Ectodermal cell (in vitro differentiated cells): ENCODE data around the gene NPHP4.

Source experiments
- H3K27ac ChIP-seq: 2 replicates; pipeline ENCODE4 v1.7.0; 2013; ENCODE audit warnings: mild to moderate bottlenecking, low read depth, low read length; ENCODE audit not compliant: insufficient read depth, poor library complexity, severe bottlenecking
- H3K27me3 ChIP-seq: 2 replicates; pipeline ENCODE4 v1.7.0; 2013; ENCODE audit warnings: mild to moderate bottlenecking, low read length; ENCODE audit not compliant: insufficient read depth, control insufficient read depth, poor library complexity, severe bottlenecking
- H3K36me3 ChIP-seq: one replicate; pipeline ENCODE4 v1.7.0; 2013; ENCODE audit warnings: low read length; ENCODE audit not compliant: control insufficient read depth, insufficient read depth
- H3K4me1 ChIP-seq: one replicate; pipeline ENCODE4 v1.7.0; 2013; ENCODE audit warnings: low read length; ENCODE audit not compliant: control insufficient read depth, insufficient read depth
- H3K4me3 ChIP-seq: 2 replicates; pipeline ENCODE4 v1.7.0; 2013; ENCODE audit warnings: low read depth, low read length, control low read depth; ENCODE audit not compliant: insufficient read depth
- H3K9me3 ChIP-seq: 2 replicates; pipeline ENCODE4 v1.7.0; 2013; ENCODE audit warnings: mild to moderate bottlenecking, low read length, moderate library complexity; ENCODE audit not compliant: control insufficient read depth
- WGBS, 2 experiments: methylation state at CpG; one replicate each; pipeline ENCODE4 v1.1.7; 2013; ENCODE audit warnings: missing lambda C conversion rate in 2 of 2; 5-methylcytosine and 5-hydroxymethylcytosine counted together

Gene NPHP4

GRCh38 chr1:5950201-5950895 lies 41.9 kb downstream of the NPHP4 start:
- WGBS, 2 experiments: 91 to 95% methylated on average over 7 of the region's 7 CpGs
- Histone ChIP-seq H3K36me3 (peaks cover 18% of the 10 kb centered on the region), H3K27ac (no peak overlapping the region)

GRCh38 chr1:5949761-5950100 lies 42.5 kb downstream of the NPHP4 start:
- WGBS, 2 experiments: 80 to 87% methylated on average over 4 of the region's 4 CpGs

More at GRCh38 chr1:5950201-5950895, 41.9 kb downstream of the NPHP4 start:
- Histone ChIP-seq H3K9me3 (no peaks in the 10 kb centered on the region), H3K4me3 (no peak overlapping the region), H3K27me3 (no peaks in the 10 kb centered on the region), H3K4me1 (no peaks in the 10 kb centered on the region)

GRCh38 chr1:5949085-5949760 lies 43.0 kb downstream of the NPHP4 start:
- Histone ChIP-seq H3K4me1 (no peaks in the 10 kb centered on the region), H3K4me3 (no peak overlapping the region), H3K27me3 (no peaks in the 10 kb centered on the region), H3K9me3 (no peaks in the 10 kb centered on the region), H3K27ac (no peak overlapping the region), H3K36me3 (peaks cover 18% of the 10 kb centered on the region)
- 91% methylated on average over 13 of the region's 13 CpGs for WGBS, 2 experiments

More at GRCh38 chr1:5949761-5950100, 42.5 kb downstream of the NPHP4 start:
- Histone ChIP-seq H3K4me3 (no peak overlapping the region), H3K9me3 (no peaks in the 10 kb centered on the region), H3K27me3 (no peaks in the 10 kb centered on the region), H3K36me3 (peaks cover 18% of the 10 kb centered on the region), H3K27ac (no peak overlapping the region), H3K4me1 (no peaks in the 10 kb centered on the region)

GRCh38 chr1:5948681-5949005 lies 43.6 kb downstream of the NPHP4 start:
- H3K27ac ChIP-seq: no peak overlapping the region

GRCh38 chr1:5947978-5948680 lies 44.1 kb downstream of the NPHP4 start:
- 92 to 93% methylated on average over 20 of the region's 20 CpGs for WGBS, 2 experiments
- Histone ChIP-seq H3K9me3 (no peaks in the 10 kb centered on the region), H3K4me1 (no peaks in the 10 kb centered on the region), H3K4me3 (no peak overlapping the region), H3K27ac (no peak overlapping the region), H3K36me3 (peaks cover 18% of the 10 kb centered on the region), H3K27me3 (no peaks in the 10 kb centered on the region)

More at GRCh38 chr1:5948681-5949005, 43.6 kb downstream of the NPHP4 start:
- H3K4me3 ChIP-seq: no peak overlapping the region
- peaks cover 18% of the 10 kb centered on the region for H3K36me3 ChIP-seq
- no peaks in the 10 kb centered on the region for H3K27me3 ChIP-seq
- no peaks in the 10 kb centered on the region for H3K4me1 ChIP-seq
- no peaks in the 10 kb centered on the region for H3K9me3 ChIP-seq
- WGBS, 2 experiments: 80 to 85% methylated on average over 4 of the region's 4 CpGs

GRCh38 chr1:5947071-5947821 lies 45.0 kb downstream of the NPHP4 start:
- peaks cover 18% of the 10 kb centered on the region for H3K36me3 ChIP-seq

GRCh38 chr1:5945445-5945844 lies 46.8 kb downstream of the NPHP4 start:
- no peaks in the 10 kb centered on the region for H3K4me1 ChIP-seq
- H3K9me3 ChIP-seq: no peaks in the 10 kb centered on the region
- WGBS, 2 experiments: 95 to 98% methylated on average over 14 of the region's 14 CpGs
- no peak overlapping the region for H3K4me3 ChIP-seq
- H3K27ac ChIP-seq: no peak overlapping the region
- peaks cover 16% of the 10 kb centered on the region for H3K36me3 ChIP-seq
- H3K27me3 ChIP-seq: no peaks in the 10 kb centered on the region

More at GRCh38 chr1:5947071-5947821, 45.0 kb downstream of the NPHP4 start:
- H3K4me1 ChIP-seq: no peaks in the 10 kb centered on the region
- H3K9me3 ChIP-seq: no peaks in the 10 kb centered on the region
- no peaks in the 10 kb centered on the region for H3K27me3 ChIP-seq
- WGBS, 2 experiments: 93% methylated on average over 22 of the region's 22 CpGs
- H3K4me3 ChIP-seq: no peak overlapping the region
- no peak overlapping the region for H3K27ac ChIP-seq

GRCh38 chr1:5944843-5945167 lies 47.4 kb downstream of the NPHP4 start:
- Histone ChIP-seq H3K36me3 (peaks cover 10% of the 10 kb centered on the region), H3K4me3 (no peak overlapping the region), H3K9me3 (no peaks in the 10 kb centered on the region), H3K27me3 (no peaks in the 10 kb centered on the region), H3K27ac (no peak overlapping the region), H3K4me1 (peaks cover 5% of the 10 kb centered on the region)
- WGBS, 2 experiments: 89 to 94% methylated on average over 12 of the region's 12 CpGs

- Histone ChIP-seq H3K27me3 (no peaks in the 10 kb centered on the region), H3K4me1 (peaks cover 5% of the 10 kb centered on the region), H3K27ac (no peak overlapping the region), H3K9me3 (no peaks in the 10 kb centered on the region), H3K4me3 (no peak overlapping the region), H3K36me3 (peaks cover 8% of the 10 kb centered on the region)
- 94% methylated on average over 27 of the region's 27 CpGs for WGBS, 2 experiments
Measured at GRCh38 chr1:5944154-5944842, 47.9 kb downstream of the NPHP4 start.
